Skeletal muscle cell (primary cell): ENCODE data around the gene LRPAP1.
"Not testable (repeated sequence)": the region's sequence is repeated elsewhere in the genome, so short reads cannot be mapped to it uniquely, and the experiment has no call there.

Experiments
- DNase-seq: peaks from one replicate; pipeline ENCODE4 v3.0.0-alpha.2; 2010; ENCODE audit warnings: low read depth
- H3K4me3 ChIP-seq: 2 replicates; pipeline ENCODE4 v1.5.1; 2011; ENCODE audit warnings: low read depth, mild to moderate bottlenecking, control low read depth, low read length, moderate library complexity

Gene LRPAP1

DNA sequence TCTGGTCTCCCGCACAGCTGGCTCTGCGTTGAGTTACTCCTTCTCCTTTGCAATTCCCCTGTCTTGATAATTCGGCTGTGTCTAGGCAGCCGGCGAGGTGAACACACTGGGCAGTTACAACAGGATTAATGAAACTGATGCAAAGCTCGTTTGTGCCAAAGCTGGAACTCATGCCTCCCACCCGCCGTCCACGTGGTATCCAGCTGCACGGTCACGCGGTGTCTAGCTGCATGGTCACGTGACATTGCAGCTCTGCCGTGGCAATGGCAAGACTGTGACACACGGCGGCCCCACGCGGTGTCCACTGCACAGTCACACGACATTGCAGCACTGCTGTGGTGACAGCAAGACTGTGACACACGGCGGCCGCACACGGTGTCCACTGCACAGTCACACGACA lies 31.2 kb upstream of the LRPAP1 start:
- DNase-seq: no peak

DNA sequence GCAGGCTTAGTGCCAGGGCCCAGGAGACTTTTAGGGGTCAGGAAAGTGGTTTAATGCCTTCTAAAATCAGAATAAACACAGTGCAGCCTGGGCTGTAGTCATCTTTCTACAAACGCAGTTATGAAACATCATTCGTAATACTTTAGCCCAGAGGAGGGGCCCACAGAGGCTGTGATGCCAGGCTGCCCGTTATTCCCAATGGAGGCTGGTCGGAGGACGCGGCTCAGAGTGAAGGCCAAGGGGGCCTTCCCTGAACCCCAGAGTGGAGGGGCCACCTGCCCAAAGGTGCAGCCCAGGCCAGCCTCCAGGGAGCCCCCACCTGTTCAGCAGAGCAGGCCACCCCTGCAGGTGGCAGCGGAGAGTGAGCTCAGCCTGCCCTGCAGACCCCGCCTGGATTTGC lies 29.9 kb upstream of the LRPAP1 start:
- H3K4me3 ChIP-seq: not testable (repeated sequence)

More for the DNA sequence above, 31.2 kb upstream of the LRPAP1 start:
- H3K4me3 ChIP-seq: no peak overlapping the region

DNA sequence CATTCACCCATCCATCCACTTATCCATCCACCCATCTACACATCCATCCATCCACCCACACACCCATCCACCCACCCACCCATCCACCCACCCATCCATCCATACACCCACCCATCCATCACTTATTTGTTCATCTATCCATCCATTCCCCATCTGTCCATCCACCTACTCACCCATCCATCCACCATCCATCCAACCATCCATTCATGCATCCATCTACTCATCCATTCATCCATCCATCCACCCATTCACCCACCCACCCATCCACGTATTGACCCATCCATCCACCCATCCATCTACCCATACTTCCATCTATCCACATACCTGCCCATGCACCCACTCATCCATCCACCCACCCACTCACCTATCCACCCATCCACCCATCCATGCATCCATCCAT lies 28.2 kb upstream of the LRPAP1 start:
- H3K4me3 ChIP-seq, DNase-seq: not testable (repeated sequence)

More for the DNA sequence above, 29.9 kb upstream of the LRPAP1 start:
- DNase-seq: not testable (repeated sequence)

DNA sequence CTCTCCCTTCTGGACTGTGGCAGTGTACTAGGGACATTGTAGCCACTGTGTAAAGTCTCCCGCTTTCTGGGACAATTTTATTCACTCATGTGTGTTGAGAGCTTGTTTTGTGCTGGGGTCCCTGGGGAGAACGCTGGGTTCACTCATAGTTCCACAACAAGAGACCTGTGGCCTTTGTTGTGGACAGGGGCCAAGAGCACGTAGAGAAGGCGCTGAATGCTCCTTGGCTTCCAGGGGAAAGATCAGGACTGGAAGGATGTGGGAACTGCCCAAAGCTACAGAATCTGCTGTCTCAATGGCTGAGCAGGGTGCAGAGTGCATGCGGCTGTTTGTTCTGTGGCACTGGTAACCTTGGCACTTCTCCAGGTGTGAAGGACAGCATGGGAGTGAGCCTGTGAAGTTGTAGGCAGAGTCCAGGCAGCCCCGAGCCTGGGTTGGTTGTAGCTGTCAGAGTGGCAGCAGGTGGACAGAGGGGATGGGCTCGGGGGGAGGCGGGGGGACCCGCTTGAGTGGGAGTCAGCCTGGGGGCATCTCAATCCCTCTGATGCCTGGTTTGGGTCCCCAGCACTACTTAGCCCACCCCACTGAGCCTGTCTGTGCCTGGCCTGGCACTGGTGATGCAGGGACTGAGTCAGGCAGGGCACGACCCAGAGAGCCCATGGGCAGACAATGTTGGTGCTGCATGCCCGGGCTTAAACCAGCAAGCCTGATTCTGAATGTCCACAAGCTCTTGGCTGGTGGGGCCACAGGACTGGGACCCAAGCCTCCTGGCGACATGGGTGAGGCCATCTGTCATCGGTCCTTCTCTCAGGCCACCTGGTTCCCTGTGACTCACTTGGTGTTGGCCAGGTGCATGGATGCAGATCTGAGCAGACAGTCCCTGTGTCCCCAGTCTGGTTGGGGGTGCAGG lies 27.4 kb upstream of the LRPAP1 start:
- DNase-seq, H3K4me3 ChIP-seq: not testable (repeated sequence)

DNA sequence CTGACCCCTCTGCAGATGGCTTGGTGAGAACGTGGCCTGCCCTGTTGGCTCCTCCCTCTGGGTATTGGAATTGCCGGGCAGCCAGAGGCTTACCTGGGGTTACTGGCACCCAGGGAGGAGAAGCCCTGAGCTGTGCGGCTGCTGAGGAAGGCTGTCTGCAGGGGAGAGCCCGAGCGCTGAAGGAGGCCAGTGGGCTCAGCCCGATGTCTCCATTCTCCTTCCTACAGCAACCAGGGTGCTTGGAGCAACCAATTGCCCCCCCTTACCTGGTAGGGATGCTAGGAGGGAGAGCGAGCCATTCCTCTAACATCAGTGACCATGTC lies 26.3 kb upstream of the LRPAP1 start:
- H3K4me3 ChIP-seq, DNase-seq: not testable (repeated sequence)

DNA sequence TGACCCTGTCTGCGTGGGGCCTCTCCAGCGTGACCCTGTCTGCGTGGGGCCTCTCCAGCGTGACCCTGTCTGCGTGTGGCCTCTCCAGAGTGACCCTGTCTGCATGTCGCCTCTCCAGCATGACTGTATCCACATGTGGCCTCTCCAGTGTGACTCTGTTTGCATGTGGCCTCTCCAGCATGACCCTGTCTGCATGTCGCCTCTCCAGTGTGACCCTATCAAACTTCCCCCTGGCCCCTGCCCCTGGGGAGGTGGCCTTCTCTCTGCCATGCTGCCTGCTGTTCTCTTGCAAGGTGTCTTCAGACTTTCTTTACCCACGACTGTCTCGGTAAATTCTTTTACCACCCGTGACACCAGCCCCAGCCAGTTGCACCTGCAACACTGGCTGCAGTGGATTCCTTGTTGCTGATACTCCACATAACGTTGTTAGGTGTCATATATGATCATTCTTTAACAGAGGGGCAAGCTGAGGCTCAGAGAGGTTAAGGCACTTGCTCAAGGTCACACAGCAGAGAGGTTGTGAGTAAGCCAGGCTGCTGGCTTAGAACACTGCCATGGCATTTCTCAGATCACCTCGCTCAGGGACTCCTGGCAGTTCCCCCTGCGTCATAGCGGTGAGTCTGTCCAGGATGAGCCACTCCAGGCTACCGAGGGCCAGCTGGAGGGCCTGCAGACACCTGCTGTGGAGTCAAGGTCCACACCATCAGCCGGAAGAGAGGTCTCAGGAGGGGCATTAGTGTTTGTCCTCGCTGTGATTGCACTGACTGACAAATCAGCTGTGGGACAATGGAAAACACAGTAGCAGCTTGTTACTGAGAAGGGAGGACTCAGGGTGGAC lies 25.7 kb upstream of the LRPAP1 start:
- DNase-seq, H3K4me3 ChIP-seq: not testable (repeated sequence)

DNA sequence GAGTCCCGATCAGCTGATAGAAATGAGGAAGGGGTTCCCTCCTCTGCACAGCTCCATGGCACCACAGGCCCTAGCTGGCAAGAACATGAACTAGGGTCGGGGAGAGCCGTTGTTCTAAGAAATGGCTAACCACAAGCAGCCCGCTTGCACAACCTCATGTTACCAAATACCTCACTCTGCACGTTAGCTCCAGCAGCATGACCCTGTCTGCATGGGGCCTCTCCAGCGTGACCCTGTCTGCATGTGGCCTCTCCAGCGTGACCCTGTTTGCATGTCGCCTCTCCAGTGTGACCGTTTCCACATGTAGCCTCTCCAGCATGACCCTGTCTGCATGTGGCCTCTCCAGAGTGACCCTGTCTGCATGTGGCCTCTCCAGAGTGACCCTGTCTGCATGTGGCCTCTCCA lies 24.9 kb upstream of the LRPAP1 start:
- DNase-seq, H3K4me3 ChIP-seq: not testable (repeated sequence)

DNA sequence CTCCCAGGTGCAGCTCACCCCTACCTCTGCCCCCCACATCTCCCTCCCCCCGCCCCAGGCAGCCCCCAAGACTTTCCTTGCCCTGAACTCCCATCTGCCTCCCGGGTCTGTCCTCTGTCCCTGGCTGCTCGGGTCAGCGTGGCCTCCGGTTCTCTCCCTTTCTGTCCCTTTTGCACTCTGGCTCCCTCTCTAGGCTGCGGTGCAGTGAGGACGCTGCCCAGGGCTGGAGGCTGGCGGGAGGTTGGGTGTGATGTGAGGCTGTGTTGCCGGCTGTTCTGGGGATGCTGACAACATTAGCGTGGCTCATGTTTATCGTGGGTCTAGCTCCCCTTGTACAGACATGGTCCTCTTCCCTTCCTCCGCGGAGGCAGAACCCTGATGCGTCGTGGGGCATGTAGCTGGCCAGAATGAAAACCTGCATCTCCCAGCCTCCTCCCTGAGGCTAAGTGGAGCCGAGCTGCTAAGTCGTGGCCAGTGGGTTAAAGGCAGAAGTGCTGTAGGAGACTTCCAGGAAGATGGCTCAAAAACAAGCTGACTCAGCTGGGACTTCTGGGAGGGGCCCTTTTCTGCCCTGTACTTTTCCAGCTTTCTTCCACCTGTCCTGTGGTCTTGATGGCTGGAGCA lies 24.1 kb upstream of the LRPAP1 start:
- H3K4me3 ChIP-seq, DNase-seq: not testable (repeated sequence)

DNA sequence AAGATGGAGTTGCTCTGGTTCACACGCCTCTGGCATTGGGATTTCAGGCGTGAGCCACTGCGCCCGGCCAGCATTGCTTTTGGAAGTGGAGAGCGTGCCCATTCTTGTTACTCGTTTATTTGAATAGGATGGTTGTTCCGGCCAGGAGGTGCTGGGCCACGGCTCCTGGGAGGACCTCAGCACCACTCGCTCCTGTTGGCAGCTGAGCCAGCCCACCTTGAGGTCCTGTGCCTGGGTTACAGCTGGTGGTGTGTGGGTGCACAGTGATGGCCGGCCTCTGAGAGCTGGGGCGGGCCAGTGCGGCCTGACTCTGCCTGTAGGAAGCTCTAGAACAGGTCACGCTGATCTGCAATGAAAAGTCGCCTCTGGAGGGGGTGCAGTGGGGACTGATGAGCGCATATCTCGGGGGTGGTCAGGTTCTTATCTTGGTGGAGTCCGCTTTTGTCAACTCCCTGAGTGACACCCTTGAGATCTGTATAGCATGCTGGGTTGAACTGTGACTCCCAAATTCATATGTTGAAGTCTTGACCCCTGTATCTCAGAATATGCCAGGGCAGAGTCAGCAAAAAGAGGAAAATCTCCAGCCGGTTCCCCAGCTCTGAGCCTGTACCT lies 23.3 kb upstream of the LRPAP1 start:
- not testable (repeated sequence) for DNase-seq, H3K4me3 ChIP-seq

DNA sequence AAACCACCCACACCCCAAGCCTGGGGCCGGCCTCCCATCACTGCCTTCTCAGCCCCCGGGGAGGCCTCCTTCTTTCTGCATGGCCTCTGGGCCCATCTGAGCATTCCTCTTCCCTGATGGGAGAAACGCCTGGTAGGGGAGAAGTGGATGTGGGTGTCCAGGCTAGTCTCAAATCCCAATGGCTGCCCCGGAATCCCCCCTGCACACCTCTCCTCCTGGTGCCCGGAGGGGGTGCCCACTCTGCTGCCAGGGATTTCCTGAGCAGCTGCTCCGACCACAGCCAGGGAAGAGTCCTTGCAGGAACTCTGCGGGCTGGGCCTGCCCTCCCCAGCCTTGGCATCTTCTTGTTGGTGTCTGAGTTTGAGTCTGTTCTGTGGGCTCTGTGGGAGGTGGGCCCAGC lies 19.1 kb upstream of the LRPAP1 start:
- not testable (repeated sequence) for DNase-seq, H3K4me3 ChIP-seq

DNA sequence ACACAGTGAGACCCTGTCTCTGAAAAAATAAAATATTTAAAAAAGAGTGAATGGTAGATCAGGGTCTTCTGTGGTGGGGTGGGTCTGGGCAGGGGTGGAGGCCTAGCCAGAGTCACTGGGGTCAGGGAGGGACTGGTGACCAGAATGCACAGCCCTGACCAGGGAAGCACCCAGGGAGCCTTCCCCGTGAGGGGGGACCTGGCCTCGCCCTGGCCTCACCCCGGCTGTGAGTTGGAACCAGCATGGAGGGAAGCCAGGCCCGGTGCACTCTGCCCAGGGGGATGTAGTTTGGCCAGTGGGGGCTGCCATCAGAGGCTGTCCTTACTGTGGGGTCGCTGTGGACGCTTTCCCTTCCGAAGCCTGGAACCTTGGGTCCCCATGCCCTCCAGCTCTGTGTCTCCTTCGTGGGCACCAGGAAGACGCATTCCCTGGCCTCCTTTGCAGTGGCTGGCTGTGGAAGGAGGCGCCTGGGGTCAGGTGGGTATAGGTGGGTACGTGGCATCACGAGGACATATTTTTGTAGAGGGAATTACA lies 18.6 kb upstream of the LRPAP1 start:
- H3K4me3 ChIP-seq, DNase-seq: not testable (repeated sequence)

DNA sequence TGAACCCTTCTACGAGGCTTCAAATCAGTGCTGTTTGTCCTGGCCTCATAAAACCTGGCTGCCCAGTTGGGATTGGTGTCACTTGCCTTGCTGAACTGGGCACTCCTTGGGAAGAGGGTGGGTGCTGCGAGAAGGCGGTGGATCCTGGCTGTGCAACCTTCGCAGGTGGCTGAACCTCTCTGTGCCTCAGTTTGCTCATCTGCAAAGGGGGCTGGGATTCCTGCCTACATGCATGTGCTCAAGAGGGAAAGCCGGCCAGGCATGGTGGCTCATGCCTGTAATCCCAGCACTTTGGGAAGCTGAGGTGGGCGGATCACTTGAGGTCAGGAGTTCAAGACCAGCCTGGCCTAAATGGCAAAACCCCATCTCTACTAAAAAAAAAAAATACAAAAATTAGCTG lies 17.8 kb upstream of the LRPAP1 start:
- DNase-seq: not testable (repeated sequence)

DNA sequence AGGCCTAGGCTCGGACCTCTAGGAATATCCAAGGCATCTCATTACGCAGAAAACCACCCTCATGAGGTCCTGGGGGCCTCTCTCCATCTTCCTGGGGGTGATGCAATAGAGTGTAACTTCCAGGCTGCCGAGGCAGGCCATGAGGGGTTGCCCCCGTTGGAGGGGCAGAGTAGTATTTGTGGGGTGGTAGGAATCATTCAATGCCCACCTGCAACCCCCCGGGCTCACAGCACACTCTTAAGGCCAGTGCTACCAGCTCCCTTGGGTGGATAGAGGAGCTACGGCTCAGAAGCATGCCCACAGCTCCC lies 17.4 kb upstream of the LRPAP1 start:
- DNase-seq, H3K4me3 ChIP-seq: not testable (repeated sequence)

More for the DNA sequence above, 17.8 kb upstream of the LRPAP1 start:
- H3K4me3 ChIP-seq: not testable (repeated sequence)

DNA sequence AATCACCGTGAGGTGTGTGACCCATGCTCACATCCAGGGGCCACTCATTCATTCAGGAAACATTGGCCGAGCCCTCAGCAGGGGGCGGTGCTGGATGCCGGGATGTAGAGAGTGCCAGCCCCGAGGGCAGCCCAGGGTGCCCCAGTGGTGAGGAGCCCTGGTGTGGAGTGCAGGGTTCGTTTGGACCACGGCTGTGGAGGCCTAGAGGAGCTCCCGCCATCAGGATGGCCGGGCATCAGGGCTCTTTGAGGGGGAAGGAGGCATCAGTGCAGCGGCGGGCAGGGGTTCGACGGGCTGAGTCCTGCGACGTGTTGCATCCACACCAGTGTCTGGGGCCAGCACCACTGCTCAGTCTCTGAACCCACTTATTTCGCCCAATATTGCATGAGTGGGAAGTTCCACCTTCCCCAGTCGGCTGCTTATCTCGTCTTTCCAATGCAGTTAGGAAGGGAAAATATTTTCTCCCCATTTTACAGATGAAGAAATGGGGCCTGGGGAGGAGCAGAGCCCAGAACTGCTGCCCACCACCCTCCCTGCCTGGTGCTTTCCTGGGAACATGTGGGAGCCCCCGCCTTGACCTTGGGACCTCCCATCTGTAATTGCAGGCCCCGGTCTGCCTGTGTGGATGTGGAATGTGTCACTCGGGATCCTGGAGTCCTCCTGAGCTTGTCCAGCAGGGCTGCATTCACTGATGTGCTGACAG lies 16.9 kb upstream of the LRPAP1 start:
- H3K4me3 ChIP-seq, DNase-seq: not testable (repeated sequence)

DNA sequence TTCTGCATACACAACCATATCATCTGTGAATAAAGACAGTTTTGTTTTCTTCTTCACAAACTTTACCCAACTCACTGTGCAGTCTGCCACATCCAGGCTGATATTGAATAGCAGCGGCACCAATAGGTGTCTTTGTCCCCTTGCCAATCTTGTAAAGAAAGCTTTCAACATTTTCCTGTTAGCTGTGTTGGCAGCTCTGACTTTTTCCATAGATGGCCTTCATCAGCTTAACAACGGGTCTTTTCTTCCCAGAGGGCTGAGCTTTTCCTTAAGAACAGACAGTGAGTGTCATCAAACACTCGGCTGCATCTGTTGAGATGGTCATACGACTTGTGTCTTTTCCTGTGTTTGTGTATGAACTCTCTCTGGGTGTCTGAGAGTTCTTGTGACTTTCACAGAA lies 14.5 kb upstream of the LRPAP1 start:
- not testable (repeated sequence) for H3K4me3 ChIP-seq, DNase-seq

DNA sequence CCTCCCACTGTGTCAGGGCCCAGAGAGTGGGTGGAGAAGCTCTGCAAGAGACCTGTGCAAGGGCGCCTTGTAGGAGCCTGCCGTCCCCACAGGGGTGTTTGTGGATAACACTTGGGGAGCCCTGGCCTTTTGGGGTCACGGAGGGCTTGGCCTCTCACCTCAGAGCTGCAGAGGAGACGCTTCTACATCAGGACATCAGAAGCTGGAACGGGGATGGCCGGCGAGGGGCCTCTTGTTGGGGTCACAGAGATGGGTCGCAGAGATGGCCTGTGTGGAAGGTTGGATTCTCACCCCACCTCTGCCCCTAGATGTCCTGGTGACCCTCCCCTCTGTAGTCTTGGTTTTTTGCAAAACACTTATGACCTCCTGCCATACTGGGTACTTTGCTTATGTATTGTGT lies 13.1 kb upstream of the LRPAP1 start:
- not testable (repeated sequence) for DNase-seq, H3K4me3 ChIP-seq

DNA sequence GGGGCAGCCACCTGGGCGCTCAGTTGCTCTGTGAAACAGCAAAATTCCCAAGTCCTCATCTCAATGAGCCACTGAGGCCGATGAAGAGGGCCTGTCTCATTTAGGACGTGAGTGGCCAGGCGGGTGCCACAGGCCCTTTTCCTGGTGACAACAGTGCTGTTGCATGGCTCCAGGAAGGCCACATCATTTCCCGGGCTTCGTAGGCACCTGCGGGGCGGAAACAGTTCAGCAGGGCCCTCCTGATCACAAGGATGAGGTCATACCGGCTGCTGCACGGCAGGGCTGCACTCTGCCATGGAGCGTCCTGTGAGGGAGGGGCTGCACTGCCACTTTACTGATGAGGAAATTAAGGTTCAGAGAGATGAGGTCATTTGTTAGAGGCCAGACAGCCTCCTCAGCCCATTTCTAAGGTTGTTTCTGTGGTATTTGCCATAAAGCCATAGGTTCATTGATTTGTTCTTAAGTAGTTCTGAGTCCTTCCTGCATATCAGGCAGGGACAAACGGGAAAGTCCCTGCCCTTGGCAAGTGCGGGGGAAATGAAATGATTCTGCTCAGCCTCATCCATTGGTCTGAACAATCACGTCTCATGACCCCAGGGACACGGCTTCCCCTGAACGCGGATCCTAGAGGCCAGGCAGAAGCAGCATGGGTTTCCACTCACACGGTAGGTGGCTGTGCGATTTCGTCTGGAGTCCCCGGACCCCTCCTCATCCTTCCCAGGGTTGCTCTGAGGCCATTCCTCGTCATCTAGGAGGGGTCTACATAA lies 12.2 kb upstream of the LRPAP1 start:
- not testable (repeated sequence) for H3K4me3 ChIP-seq, DNase-seq

DNA sequence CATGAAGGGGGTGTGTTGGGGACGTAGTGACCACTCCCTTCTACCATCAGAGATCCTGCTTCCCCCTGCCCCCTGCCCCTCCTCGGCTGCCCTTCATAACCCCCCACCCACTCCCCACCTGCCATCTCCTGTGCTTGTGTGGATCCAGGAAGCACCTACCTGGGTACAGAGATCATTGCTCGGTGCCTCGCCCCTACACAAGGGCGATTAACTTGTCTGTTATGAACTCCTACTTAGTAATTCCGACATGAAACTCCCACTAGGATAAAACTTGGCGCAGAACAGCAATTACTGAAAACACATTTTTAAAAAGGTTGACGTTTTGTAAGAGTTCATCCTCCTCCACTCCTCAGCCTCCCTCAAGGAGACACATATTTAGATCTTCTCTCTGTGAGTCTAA lies 11.2 kb upstream of the LRPAP1 start:
- not testable (repeated sequence) for DNase-seq, H3K4me3 ChIP-seq
